HG02970 (cell line): ENCODE measurements around the gene NAA38.

Experiments used
- ATAC-seq: cut with Tn5 transposase; IDR thresholded peaks from one replicate; pipeline ENCODE4 v1.9.1; 2021; ENCODE audit warnings: mild to moderate bottlenecking, moderate library complexity, moderate number of reproducible peaks; ENCODE audit not compliant: unreplicated experiment, low FRiP score

Gene NAA38

GRCh38 chr17:7842380-7843256, 14.7 kb downstream of the NAA38 start:
- ATAC-seq: no peak

DNA sequence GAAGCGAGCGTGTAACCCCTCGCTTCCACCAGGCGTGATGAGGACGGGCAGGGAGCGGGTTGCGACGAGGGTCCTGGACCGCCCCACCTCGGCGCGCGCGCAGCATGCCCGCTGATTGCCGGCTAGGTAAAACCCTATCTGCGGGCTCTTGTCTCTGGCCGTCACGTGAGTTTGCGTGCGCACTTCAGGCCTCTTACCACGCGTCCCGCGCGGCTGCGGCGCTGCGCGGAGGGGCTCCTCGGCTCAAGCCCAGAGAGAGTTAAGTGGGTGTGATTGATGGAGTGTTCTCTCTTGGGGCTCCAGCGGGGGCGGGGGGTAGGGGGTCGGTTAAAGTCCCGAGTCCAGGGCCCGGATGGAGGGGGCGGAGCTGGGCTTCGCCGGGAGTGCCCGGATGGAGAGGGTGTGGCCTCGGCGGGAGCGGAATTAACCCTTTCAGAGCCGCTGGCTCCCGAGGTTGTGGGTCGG, 15.4 kb downstream of the NAA38 start:
- ATAC-seq: no peak

DNA sequence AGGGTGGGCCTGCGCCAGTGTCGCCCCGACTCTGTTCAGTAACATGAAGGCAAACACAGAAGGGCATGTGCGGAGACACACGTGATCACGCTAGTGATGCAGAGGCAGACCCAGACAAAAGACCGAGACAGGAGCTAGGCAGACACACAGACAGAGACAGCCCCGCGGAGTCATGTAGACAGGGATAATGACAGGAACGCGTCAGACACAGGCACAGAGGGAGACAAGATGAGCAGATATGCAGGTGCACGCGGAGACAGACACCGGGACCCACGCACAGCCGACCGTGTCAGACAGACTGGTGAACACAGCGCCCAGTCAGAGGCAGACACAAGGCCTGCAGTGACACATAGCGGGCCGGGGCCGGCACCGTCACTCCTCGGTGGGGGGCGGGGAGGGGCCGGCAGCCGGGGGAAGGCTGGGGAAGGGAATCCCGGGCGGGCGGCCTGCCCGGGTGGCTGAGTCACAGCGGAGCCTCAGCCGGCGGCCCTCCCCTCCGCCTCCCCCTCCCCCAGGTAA, 15.9 kb downstream of the NAA38 start:
- no peak for ATAC-seq

- no peak for ATAC-seq
Measured at GRCh38 chr17:7840875-7841274, 16.5 kb downstream of the NAA38 start.

GRCh38 chr17:7840441-7840840, 16.9 kb downstream of the NAA38 start:
- ATAC-seq: no peak

DNA sequence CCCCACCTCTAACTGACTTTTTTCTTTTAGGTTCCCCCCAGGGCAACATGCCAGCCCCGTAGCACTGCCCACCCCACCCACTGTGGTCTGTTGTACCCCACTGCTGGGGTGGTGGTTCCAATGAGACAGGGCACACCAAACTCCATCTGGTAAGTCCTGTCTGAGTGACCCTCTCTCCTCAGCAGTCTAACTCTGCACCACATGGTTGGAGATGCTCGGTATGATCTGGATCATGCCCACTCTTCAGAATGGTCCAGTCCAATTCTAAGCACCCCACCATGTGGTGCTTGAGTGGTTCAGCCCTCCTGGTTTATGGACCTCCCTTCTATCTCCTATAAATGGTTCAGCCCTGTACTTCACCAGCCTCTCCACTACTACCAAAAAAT, 17.5 kb downstream of the NAA38 start:
- ATAC-seq: no peak

- ATAC-seq: no peak
Measured at GRCh38 chr17:7839190-7839875, 18.0 kb downstream of the NAA38 start.

- ATAC-seq: no peak
Measured at GRCh38 chr17:7838090-7839075, 19.0 kb downstream of the NAA38 start.

- no peak for ATAC-seq
Measured at GRCh38 chr17:7837408-7838088, 19.8 kb downstream of the NAA38 start.

- no peak for ATAC-seq
Measured at GRCh38 chr17:7836596-7837407, 20.6 kb downstream of the NAA38 start.

- ATAC-seq: no peak
Measured at GRCh38 chr17:7835814-7836595, 21.4 kb downstream of the NAA38 start.

GRCh38 chr17:7834957-7835813, 22.2 kb downstream of the NAA38 start:
- ATAC-seq: peak; percentile 51

GRCh38 chr17:7834542-7834956, 22.8 kb downstream of the NAA38 start:
- ATAC-seq: peak; percentile 3

DNA sequence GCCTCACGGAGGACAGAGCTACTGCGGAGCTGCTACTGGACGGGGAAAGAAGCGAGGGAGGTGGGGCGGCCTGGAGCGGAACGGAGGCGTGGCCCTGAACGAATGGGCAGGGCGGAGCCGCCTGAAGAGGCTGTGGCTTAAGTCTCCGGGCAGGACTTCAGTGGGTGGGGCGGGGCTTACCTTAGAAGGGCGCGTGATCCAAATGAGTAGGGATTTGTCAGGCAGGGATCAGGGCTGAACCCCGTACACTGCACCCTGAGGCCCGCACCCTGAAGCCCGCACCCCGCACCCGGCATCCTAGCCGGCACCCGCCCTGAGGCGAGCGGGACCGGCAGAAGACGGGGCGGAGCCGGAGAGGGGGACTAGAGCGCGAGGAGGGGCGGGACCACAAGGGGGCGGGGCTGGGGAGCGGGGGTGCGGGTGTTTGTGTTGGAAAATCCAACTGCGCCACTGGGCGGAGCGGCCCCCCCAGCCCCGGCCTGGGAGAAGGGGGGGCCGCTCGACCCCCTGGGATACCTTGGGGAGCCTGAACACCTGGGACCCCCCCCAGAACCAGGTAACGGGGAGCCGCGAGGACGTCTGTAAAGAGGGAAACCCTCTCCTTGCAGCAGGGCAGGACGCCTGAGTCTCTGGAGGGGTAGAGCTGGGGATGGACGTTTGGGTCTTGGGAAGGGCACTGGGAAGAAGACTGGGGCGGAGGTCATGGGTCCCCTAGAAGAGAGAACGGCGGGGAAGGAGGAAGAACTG, 23.4 kb downstream of the NAA38 start, which contains the start of gene KDM6B:
KDM6B (plus strand) TSS at position 423 of the 747 bp plus-strand sequence. CDS start 11,338 bp downstream, outside the sequence.
- ATAC-seq: peak; percentile 42

DNA sequence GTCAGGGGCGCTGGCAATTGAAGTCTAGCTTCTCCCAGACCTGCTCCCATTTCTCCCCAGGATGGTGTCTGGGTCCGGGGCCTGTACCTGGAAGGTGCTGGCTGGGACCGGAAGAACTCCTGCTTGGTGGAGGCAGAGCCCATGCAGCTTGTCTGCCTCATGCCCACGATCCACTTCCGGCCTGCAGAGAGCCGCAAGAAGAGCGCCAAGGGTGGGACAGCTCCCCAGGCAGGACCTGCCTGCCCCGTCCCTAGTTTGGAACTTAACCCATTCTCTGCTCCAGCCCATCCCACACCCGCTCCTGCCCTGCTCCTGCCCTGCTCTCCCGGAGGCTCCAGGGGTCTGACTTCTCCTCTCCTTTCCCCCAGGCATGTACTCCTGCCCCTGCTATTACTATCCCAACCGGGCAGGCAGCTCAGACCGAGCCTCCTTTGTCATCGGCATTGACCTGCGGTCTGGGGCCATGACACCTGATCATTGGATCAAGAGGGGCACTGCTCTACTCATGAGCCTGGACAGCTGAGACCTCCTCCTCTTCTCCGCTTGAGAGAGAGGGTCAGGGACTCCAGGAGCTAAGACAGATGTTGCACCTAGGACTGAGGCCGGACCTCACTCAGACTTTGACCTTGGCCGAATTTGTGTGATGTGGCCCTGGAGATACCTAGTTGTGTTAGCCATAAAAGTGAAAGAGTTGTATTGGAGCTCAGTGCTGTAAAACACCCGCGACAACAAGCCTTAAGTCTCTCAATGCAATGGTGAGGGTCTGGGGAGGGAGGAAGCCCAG, 24.2 kb downstream of the NAA38 start:
- no peak for ATAC-seq

- ATAC-seq: no peak
Measured at GRCh38 chr17:7832431-7832830, 24.9 kb downstream of the NAA38 start.
